ENCODE measurements around the gene EFNA4.

EFNA4 gene

GRCh38 chr1:155032886-155033285 lies 30.7 kb upstream of the EFNA4 start:
- in situ Hi-C loops (cut with MboI; ENCODE audit: low sequenced_read_pairs), result no loop called here

- in situ Hi-C loops (cut with MboI; ENCODE audit: low sequenced_read_pairs), result no loop called here
Measured at GRCh38 chr1:155033524-155033923, 30.0 kb upstream of the EFNA4 start, which contains the start of the genes DCST1 and DCST2. Gene DCST1, plus strand, starts transcription at chr1:155033824. Its CDS starts 213 bp downstream, at chr1:155034037. Gene DCST2, minus strand, starts transcription at chr1:155033781. Its CDS starts 80 bp downstream, at chr1:155033701.

GRCh38 chr1:155034318-155035208 lies 29.0 kb upstream of the EFNA4 start:
- in situ Hi-C loops (cut with MboI; ENCODE audit: low sequenced_read_pairs), result no loop called here

DNA sequence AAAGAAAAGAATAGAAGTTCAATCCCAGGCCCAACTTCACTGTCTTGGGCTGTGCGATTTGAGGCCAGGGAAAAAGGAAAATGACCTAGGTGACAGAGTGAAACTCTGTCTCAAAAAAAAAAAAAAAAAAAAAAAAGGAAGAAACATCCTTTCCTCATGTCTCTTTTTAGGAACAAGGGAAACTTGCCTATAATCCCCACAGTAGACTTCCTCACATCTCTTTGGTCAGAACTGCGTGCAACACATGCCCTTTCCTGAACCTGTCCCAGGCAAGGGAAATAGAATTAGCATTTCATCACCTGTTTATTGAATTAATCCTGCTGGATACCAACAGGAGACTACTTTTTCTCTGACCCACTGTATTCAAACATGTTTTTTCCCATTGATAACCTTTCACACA lies 27.6 kb upstream of the EFNA4 start:
- in situ Hi-C loops (cut with MboI; ENCODE audit: low sequenced_read_pairs), result no loop called here

- in situ Hi-C loops (cut with MboI; ENCODE audit: low sequenced_read_pairs), result no loop called here
Measured at GRCh38 chr1:155037043-155037442, 26.5 kb upstream of the EFNA4 start.

- in situ Hi-C loops (cut with MboI; ENCODE audit: low sequenced_read_pairs), result no loop called here
Measured at GRCh38 chr1:155037851-155038441, 25.6 kb upstream of the EFNA4 start.

DNA sequence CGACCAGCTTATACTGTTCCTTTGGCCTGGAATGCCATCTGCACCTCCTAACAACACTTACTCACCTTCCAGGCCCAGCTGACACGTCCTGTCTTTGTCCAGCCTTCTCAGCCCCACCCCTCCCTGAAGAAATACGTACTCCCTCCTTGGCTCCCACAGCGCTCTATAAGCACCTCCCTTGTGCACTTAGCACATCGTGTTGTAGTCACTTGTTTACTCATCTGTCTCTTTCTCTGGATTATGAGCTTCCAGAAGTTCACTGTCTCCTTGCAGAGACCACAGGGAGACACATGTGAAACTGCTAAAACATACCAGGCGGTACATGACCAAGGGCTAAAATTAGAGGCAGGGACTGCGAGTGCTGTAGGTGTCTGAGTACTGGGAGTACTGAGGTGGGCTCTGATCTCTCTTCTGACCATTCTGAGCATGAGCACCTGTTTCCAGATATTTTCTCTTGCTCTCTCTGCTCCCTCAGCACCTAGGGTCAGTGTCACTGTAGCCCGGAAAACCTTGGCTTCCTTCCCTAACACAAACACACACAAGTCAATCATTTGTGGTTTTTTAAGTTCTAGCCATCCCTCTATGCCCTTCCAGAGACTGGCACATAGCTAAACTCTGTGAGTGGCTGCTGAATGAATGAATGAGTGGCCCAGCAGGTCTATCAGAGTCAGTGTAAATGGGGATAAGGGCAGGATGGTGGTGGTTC lies 24.8 kb upstream of the EFNA4 start:
- in situ Hi-C loops (cut with MboI; ENCODE audit: low sequenced_read_pairs), result no loop called here

- in situ Hi-C loops (cut with MboI; ENCODE audit: low sequenced_read_pairs), result no loop called here
Measured at GRCh38 chr1:155039308-155039669, 24.3 kb upstream of the EFNA4 start.

DNA sequence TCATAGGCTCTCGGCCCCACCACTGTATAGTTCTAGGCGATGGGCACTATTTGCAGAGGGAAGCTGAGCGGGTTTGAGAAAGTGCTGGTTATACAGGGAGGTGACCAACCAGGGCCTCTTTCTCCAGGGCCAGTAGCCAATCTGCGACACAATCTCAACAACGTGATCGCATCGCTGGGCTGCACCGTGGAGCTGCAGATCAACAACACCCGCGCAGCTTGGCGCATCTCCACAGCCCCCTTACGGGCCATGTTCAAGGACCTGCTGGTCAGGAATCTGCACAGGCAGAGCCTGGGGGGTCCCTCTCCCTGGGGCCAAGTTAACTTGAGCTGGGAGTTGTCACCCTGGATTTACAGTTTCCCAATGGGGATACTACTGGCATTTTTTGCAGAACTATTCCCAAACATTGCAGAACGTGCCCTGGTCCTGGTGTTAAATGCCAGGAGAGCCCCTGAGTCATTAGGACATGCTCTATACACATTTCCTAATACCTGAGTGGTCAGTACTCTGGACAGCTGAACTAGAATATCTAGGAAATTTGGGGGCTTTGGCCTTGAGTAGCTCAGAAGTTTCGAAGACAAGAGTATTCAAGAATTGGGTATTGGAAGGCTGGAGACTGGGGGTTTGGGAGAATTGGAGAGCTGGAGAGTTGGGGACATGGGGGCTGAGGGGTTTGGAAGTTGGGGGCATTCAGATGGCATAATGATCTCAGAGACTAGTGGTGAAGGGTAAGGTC lies 23.0 kb upstream of the EFNA4 start:
- in situ Hi-C loops (cut with MboI; ENCODE audit: low sequenced_read_pairs), result no loop called here

DNA sequence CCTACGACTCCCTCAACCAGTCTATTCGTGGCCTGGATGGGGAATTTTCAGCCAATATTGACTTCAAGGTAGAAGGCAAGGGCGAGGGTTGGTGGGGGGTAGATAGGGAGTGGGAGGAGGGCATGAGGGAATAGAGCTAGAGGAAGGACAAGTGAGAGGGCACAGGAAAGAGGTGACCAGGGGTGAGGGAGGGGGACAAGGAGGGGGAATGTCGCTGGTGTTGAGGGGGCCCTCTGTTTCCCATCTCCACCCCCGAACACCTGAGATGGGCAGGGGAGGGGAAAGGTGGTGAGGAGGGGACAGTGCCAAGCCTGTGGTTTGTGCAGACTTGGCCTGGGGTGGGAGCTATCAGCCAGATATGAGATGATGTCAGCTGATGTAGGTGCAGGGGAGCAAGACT lies 20.8 kb upstream of the EFNA4 start:
- in situ Hi-C loops (cut with MboI; ENCODE audit: low sequenced_read_pairs), result no loop called here

DNA sequence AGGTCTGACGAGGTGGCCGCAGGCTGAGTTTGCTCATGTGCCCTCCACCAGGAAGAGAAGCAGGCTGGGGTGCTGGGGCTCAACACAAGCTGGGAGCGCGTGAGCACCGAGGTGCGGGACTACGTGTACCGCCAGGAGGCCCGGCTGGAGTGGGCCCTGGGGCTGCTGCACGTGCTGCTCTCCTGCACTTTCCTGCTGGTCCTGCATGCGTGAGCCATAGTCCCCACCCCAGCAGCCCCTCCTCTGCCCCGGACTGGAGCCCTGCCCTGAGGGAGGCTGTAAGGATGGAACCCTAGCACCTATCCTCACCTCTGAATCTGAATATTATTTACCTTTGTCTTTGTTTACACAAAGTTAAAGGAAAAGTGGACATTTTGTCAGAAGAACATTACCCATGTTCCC lies 20.2 kb upstream of the EFNA4 start:
- in situ Hi-C loops (cut with MboI; ENCODE audit: low sequenced_read_pairs), result no loop called here

DNA sequence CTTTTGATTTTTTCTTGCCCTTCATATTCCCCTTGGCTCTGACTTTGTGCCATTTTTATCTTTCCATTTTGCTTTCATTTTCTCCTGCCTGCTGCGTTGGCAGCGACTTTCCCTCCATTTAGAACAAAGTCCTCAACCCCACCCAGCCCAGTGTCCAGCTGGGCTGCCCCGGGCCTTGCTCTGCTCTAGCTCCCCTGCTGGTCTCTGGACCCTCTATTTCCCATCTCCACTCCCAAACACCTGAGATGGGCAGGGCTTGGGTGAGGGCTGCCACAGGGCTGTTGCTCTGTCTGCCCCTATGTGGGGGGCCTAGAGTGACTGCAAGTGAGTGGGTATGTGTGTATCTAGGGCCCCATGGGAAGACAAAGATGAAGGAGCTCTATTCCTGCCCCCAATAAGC lies 19.7 kb upstream of the EFNA4 start:
- in situ Hi-C loops (cut with MboI; ENCODE audit: low sequenced_read_pairs), result no loop called here

GRCh38 chr1:155044365-155044764 lies 19.2 kb upstream of the EFNA4 start:
- in situ Hi-C loops (cut with MboI; ENCODE audit: low sequenced_read_pairs), result no loop called here

DNA sequence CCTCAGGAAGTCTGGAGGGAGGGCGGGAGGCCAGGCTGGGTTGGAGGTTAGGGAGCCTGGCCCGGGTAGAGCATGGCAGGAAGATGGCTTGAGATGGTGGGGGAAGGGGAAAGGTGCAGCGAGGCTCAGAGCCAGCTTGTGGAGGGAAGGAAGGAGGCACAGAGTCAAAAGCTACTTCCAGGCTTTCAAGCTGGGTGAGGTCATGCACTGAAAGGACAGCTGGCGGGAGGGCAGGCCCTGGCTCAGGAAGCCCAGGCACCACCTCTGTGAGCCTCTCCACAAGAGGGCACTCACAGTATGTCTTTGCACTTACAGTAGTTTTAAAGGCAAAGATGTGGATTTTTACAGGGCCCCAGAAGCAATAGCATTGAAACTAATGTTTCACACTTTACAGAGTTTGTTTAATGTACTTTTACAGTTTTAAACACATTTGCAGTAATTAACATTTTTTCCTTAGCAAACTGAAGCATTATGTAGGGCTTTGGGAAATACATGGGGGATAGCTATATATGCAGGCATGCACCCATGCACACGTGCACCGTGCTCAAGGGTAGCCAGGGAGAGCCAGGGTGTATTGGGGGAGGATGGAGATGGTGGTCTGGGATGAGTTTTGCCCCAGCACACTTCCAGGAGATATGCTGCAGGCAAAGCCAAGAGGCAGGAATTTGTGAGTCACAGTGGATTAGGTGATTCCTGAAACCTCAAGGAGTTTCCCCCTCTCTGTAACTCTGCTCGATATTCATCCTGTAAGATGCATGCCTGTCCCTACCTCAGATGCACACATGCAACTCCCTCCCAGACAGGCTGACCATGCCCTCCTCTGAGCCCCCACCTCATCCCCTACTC lies 18.5 kb upstream of the EFNA4 start:
- in situ Hi-C loops (cut with MboI; ENCODE audit: low sequenced_read_pairs), result no loop called here

- in situ Hi-C loops (cut with MboI; ENCODE audit: low sequenced_read_pairs), result no loop called here
Measured at GRCh38 chr1:155048449-155049334, 14.8 kb upstream of the EFNA4 start.

GRCh38 chr1:155049651-155050559 lies 13.6 kb upstream of the EFNA4 start:
- in situ Hi-C loops (cut with MboI; ENCODE audit: low sequenced_read_pairs), result loop anchor here (25.0 kb wide), 1 partner anchor 488 kb away; the partner anchor contains the start of genes CHRNB2 and UBE2Q1

GRCh38 chr1:155050560-155051341 lies 12.8 kb upstream of the EFNA4 start, which contains the start of gene ADAM15:
Gene ADAM15, plus strand, starts transcription at chr1:155051316. Its CDS starts 71 bp downstream, at chr1:155051387.
- in situ Hi-C loops (cut with MboI; ENCODE audit: low sequenced_read_pairs), result loop anchor here (25.0 kb wide), 1 partner anchor 488 kb away; the partner anchor contains the start of genes CHRNB2 and UBE2Q1

All from HL-60/S4 (cell line).